GM21526 (cell line): ENCODE results near the gene PTPN1.
"Not testable (repeated sequence)": the region's sequence is repeated elsewhere in the genome, so short reads cannot be mapped to it uniquely, and the experiment has no call there.

Source experiments
- ATAC-seq: cut with Tn5 transposase; IDR thresholded peaks from one replicate; pipeline ENCODE4 v1.9.1; 2021; ENCODE audit warnings: moderate library complexity; ENCODE audit not compliant: unreplicated experiment, low FRiP score

Gene PTPN1

DNA sequence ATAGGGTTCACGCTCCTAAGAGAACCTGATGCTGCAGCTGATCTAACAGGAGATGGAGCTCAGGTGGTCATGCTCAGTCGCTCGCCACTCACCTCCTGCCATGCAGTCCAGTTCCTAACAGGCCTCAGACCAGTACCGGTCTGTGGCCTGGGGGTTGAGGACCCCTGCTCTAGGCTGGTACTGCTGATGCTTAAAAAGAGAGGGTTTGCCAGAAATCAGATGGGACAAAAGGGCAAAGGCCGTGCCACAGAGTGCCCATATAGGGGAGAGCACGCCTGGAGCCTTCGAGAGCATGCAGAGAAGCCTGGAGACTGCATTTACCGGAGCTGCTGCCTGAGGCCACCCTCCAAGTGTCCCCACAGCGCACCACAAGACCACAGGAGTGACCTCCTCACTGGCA, 75.5 kb downstream of the PTPN1 start:
- no peak for ATAC-seq

DNA sequence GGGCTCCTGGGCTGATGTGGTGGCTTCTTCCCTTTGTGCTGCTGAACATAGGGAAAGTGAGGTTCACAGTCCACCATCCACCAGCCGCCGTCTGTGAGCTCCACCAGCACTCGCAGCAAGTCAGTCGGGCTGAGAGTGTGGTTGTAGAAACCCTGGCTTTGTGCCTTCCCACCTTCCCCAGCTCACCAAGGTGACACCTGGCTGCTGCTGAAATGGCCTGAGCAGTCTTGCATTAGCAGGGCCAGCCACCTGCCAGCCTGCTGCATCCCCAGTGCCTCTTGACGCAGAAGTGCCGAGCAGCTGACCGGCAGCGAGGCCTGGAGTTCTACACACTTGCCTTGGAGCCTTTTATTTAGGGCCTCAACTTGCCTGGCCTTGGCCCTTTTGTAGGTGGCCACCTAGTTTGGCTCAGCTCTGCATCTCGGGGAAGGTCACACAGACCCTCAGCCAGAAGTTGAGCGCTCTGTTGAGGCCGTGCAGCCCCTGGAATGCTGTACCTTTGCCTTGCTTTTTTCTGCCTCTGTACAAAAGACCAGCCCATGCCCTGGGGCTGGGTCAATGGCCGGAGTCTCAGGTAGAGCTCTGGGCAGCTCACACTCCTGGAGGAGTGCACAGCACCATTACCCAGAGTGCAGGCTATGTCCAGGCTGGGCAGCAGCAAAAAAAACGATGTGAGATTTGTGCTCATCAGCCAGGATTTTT, 76.5 kb downstream of the PTPN1 start:
- ATAC-seq, result no peak

DNA sequence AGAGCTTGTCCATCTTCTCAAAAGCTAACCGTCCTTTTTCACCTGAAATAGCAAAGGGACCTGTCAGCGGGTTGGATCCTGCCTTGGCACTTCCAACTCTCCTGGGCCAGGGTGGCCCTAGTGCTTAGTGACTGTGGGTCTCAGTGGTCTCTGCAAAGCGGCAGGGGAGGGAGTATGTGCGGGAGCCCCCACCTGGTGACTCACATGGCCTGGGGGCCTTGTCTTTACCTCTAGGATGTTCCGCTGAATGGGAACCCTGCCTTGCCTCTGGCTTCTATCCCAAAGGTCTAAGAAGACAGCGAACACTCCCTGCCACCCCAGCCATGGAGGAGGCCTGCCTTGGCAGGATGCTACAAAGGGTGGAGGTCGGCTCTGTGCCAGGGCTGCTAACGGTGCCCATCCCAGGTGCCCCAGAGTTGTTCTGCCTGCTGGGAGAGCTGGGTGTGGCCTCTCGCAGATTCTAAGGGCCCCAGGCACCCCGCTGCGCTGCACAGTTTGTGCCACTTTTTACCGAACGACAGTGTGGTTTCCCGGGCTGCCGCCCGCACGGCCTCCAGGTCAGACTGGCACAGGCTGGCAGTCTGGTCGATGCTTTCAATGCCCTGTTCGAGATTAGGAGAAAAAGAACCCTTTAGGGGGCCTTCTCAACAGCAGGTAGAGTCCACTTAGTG, 77.2 kb downstream of the PTPN1 start:
- ATAC-seq, result no peak

DNA sequence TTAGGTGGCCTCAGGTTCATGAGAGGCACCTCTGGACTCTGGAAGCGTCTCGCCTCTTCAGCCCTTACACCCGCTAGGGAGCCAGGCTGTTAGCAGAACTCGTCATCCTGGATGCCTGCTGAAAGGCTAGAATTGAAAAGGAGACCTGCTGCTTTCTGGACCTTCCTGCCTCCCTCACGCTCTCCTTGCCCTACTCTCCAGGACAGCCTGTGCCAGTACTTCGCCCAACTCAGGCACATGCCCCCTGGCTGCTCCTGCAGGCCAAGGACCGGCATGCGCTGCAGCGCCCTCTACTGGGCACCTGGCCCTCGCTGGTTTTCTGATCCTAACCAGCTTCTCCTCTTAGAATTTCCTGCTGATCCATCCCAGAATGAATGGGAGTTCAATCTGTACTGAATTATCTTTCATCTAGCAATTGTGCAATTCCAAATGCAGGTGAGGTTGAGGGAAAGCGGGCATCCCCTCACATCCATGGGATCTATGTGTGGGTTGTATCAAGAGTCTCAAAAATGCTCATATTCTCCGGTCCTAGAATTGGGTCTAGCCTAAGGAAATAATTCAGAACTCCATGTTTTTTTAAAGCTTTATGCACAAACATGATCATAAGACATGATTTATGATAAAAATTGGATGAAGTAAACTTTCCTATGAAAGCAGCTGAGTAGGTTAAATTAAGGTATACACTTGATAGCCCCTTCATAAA, 78.0 kb downstream of the PTPN1 start:
- ATAC-seq, result no peak

DNA sequence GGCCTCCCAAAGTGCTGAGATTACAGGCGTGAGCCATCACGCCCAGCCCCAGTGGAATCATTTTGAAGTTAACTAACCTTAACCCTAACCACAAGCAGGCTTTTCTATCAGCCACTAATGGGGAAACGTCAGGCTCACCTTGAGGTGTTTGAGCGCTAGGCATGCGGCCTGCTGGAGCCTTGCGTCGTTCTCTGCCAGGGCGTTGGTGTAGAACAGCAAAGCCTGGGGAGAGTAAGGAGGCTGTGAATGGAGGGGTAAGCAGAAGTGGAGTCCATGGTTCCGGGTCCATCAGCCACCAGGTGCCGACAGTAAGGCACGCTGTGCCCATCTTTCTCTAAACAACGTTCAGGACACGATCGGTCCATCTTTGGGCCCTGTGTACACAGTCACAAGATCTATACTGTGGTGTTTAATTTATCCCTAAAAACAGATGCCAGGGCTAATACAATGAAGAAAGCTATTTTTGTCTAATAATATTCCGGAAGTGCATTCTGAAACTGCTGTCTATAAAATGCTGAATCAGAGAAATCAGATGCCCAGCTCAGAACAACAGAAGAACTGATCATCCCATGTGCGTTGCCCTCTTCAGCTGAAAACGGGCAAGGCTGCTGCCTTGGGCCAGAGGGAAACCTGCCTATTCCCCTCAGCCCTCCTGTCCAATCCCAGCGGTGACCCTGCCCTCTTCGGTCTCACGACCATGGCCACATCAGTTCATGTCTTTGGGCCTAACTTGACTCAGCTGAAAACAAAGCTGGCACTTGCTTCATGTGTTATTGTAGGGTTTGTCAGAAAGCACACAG, 79.6 kb downstream of the PTPN1 start:
- no peak for ATAC-seq

DNA sequence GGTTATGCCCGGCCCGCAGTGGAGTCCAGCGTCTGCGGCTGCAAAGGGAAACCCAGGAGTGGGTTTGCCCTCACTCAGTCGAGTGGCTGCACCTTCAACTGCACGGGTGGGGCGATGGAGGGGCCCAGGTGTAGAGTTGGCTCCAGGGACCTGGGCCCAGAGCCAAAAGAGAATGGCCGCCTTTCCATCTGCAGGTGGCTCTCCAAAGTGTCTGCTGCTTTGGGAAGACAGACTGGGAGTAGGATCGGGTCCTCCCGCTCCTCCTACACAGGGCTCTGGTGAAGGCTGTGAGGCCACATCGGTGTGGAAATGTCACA, 80.1 kb downstream of the PTPN1 start:
- no peak for ATAC-seq

DNA sequence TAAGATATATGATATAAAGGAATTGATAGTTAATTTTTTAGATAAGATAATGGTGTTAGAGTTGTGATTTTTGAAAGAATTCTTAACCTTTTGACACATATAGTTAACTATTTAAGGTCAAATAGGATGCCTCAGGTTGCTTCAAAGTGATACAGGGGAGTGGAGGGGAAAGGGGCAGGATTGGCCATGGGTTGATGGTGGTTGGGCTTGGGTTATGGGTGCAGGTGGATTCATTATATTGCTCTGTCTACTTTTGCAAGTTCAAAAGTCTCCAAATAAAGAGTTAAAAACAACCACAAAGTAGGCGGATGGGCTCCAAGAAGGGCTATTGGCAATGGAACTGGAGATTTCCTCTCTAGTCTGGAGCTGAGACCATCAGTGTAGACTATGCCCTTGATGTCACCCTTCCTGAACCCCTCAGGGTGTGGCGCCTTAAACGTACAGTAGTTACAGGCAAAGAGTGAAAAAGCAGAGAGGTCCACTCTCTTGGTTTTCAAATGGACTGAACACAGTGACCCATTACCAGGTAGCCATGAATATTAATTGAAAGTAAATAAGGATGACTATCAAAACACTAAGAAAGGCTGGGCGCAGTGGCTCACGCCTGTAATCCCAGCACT, 81.2 kb downstream of the PTPN1 start:
- ATAC-seq, result no peak

DNA sequence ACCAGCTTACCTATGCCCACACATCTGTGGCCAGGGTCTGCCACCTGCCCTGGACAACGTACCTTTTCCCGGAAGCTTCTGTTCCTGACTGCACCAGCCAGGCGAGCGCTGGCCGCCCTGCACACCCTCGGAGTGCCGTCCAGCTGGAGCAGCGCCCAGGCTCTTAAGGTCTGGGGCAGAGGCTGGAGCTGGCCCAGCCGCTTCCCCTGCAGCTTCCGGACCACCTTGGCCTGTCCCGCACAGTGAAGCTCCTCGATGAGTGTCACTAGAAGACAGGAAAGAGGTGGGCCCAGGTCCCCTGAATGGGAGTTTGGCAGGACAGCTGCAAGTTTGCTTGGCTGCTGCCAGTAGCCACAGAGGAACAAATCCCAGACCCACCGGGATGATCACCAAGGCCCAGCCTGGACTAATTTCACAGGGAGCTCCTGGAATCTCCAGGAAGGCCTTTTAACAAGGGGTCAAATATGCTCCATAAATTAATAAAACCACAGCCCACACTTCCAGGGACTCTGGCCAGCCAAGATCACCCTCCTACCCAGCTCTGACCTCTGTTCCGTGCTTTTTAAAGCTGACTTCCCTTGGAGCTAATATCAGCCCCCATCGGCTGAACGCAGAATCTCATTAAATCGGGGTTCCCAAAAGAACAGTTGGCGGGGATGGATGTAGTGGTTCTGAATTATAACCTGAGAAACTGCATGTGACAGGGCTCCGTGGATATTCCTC, 82.3 kb downstream of the PTPN1 start:
- ATAC-seq, result no peak

DNA sequence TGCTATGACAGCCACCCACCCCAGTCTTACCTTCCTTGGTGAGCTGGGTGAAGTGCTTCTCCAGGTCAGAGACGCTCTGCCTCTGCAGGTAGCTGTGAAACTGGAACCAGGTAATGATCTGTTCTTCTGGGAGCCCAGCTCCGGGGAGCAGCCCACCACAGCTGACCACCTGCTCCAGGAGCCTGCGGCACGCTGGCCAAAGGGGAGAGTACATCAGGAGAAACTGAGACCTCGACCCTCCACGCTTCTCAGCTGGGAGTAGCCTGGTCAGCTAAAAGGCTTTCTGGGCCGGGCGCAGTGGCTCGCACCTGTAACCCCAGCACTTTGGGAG, 82.8 kb downstream of the PTPN1 start:
- ATAC-seq, result no peak

DNA sequence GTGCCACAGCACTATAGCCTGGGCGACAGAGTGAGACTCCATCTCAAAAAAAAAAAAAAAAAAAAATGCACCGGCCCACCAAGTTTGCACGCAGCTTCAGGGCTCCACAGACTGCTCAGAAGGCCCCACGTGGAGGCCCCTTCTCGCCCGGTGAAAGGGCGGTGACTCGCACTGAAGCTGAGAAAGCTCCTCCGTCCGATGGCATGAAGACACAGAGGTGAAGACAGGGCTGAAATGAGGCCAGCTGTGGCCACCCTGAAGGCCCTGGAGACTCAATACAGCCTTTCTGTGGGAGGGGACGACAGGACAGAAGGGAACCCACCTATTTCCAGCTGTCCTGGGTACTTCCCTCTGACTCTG, 84.0 kb downstream of the PTPN1 start:
- ATAC-seq, result no peak

DNA sequence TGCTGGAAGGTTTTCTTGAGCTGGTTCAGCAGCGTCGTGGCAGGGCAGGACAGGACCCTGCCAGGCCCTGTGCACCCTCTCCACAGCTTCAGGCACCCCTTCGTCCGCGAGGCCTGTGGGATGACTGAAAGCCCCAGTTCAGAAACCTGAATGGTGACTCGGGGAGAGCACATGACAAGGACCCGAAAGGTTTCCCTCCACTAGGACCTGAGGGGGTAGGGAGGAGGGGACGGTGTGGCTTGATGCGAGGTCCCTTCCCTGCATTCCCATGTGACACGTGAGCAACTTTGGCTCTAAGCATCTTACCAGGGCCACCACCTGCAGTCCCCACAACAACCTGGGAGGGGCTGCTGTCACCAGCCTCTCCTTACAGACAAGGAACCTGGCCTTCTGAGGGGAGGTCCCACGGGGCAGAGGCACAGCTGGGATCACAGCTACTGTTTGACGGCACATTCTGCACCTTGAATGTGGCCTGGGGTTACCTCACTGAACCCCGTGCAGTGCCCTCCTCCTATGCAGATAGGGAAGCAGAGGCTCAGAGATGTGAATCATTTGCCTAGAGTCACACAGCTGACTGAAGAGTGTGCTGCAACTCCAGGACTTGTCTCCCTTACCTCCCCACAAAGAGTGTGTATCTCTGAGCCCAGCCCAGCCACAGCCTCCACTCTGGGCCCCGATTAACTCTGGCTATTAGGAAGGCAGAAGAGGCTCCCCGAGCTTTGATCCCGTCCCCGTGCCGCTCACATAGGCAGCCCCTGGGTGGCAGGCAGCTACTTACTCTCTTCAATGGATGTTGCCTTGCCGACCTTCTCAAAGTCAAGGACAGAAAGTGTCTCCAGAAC, 84.6 kb downstream of the PTPN1 start:
- ATAC-seq, result no peak

DNA sequence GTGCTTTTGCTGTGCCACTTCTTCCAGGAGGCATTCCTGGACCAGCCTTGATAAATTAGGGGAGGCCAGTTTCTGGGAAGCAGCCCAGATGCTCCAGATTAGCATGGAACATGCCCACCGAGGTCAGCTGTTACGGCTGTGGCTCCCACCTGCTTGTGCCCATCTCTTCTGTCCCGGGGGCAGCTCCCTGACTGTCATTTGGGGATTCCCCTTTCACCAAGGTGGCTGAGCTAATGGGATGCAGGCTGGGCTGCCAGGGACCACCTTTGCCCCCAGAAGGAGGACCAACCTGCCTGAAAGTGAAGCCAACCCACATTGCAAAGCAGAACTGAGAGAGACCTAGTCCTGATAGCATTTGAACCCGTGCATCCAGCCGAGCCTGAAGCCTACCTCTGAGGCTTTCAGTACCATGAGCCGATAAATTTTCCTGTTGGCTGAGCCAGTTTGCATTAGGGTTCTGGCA, 85.3 kb downstream of the PTPN1 start:
- ATAC-seq, result no peak

DNA sequence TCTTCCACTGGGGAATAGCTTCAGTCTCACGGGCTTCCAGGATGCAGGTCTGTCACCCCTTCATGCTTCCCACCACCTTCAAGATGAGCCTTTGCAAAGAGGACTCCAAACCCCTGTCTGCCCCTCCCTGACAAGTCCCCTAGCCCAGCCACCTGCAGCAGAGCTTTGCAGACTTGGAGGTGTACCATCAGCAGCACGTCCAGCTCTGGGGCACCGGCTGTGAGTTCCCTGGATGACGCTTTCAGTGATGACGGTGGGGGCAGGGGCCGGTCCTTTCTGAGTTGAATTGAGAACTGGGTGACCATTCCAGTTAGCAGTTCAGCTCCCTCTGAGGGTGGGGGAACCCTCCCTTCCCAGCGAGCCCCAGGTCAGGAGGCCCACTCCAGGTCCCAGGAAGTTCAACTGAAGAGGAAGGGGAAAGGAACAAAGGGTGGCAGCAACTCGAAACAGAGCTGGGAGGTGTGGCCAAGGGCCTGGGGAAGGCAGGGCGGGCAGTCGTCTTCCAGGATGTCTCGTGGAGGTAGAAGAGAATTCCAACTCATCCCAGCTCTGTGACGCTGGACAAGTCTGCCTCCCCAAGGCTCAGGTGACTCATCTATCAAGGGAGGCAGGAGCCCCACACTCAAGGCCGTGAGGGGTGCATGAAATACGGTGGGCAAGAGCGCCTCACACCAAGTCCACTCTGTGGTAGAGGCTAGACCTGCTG, 86.0 kb downstream of the PTPN1 start:
- no peak for ATAC-seq

DNA sequence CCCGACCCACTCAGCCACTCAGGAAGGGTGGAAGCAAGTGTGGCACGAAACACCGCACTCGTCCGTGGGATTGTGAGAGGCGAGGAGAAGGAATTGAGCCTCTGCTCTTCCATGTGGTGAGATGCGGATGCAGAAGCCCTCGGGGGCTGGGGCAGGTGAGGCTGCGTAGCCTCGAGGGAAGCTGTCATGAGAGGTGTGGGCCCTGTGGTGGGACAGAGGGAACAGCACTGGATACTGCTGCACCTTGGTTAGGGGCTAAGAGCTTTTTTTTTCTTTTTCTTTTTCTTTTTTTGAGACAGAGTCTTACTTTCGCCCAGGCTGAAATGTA, 86.5 kb downstream of the PTPN1 start:
- no peak for ATAC-seq

DNA sequence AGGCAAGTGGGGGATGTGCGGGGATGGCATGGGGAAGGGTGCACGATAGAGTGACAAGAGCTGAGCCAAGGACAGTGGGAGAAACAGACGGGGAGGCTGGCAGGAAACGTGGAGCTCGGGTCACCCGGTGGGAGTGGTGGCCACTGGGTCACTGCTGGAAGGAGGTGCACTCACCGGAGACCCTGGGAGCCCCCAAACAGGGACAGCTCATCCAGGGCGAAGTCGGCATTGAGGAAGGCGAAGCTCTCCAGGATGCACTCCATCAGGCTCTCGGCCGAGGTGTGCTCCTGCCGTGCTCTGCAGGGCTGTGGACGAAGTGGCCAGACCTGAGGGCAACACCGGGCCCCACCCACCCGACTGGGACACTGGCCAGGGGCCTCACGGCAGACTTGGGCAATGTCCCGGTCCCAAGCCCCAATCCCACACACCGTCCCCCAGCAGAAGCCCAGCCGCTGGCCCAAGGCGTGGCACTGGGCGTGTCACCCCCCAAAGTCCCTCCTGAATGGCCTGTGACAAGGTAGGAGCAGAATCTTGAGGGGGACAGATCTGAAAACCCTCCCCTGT, 87.3 kb downstream of the PTPN1 start:
- ATAC-seq, result no peak

DNA sequence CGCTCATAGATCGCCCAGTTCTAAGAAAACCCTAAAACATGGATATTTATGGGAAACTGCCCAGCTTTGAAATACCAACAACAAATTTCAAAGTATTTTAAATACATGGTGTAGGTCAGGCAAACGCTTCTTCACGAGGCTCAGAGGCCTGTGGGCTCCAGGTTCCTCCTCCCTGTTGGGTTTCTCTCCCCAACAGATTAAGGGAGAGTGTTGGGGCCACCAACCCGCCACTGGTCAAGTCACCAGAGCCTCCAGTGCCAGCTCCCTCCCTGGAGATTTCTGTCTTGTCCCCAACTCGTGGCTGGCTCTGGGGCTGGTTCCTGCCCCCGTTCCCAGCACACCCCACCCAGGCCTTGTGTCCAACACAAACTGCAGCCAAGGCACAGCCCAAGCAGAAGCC, 87.9 kb downstream of the PTPN1 start:
- no peak for ATAC-seq

DNA sequence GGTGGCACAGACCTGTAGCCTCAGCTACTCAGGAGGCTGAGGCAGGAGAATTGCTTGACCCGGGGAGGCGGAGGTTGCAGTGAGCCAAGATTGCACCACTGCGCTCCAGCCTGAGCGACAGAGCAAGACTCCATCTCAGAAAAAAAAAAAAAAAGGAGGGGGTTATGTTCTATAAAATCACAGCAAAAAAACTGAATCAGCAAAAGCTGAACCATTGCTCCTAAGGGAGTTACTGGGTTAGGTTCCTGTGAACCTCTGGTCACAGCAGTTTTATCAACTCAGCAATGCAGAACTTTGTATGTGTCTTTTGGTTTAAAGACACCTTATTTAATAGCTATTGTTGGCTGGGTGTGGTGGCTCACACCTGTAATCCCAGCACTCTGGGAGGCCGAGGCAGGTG, 88.6 kb downstream of the PTPN1 start:
- not testable (repeated sequence) for ATAC-seq

DNA sequence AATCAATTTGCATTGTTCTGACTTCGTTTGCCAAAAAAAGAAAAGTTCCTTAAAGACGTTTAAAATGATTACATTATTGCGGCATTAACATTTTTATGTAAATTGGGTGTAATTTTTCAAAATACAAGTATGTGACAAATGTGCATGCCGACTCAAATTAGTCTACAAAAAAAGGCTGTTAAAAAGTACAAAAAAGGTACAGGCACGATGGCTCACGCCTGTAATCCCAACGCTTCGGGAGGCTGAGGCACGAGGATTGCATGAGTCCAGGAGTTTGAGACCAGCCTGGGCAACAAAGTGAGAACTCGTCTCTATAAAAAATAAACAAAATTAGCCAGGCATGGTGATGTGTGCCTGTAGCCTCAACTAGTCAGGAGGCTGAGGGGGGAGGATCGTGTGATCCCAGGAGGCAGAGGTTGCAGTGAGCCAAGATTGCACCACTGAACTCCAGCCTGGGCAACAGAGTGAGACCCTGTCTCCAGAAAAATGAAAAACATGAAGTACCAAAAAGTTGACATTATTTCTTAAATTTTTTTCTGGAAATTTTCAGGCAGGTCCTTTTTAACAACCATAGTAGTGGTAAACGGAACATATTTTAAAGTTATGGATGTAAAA, 90.2 kb downstream of the PTPN1 start:
- ATAC-seq, result no peak
